SIG-M5 treated with dmso at 0.1 percent for 504 hours (cell line): ENCODE data around the gene UPK1B.
A peak's percentile ranks its signal among the peaks of the same experiment; 100 is the strongest.

Experiments
- DNase-seq: peaks from one replicate; lab custom pipeline; 2025; ENCODE audit not compliant: unreplicated experiment; lab: John Stamatoyannopoulos, UW

Gene UPK1B

GRCh38 chr3:119175872-119176756 is 2.7 kb downstream of the UPK1B start:
- DNase-seq, result no peak

DNA sequence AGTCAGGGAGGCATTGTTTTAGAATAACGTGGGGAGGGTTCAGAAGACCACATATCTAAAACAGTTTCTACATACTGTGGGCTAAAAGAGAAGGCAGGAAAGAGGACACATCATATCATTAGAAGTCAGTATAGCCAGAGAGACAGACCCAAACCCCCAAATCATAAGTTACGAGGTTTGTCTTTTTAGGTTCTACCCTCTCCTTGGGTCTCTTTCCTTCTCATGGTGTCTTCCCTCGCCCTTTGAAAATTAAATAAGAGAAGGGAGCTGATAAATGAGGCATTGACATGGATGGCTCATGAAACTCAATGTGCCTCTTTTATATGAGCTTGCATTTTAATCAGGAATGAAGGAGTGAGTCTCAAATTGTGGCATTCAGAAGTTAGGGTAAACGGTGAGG is 3.4 kb downstream of the UPK1B start:
- no peak for DNase-seq

DNA sequence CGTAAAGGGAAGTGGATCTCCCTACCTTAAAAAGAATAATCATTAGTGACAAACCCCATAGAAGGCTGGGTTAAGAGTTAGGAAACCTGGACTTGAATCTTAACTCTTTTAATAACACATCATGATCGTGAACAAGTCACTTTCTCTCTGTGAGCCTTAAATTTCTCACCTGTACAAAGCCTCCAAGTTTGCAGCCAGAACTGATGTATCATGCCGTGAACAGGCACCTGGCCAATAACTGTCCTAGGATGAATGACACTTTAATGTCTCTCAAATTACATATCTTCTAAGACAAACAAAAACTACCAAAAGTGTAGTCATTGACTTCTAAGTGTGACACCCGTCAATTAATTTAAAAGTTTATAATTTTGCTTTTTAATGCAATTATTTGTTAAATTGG is 3.9 kb downstream of the UPK1B start:
- DNase-seq, result no peak

DNA sequence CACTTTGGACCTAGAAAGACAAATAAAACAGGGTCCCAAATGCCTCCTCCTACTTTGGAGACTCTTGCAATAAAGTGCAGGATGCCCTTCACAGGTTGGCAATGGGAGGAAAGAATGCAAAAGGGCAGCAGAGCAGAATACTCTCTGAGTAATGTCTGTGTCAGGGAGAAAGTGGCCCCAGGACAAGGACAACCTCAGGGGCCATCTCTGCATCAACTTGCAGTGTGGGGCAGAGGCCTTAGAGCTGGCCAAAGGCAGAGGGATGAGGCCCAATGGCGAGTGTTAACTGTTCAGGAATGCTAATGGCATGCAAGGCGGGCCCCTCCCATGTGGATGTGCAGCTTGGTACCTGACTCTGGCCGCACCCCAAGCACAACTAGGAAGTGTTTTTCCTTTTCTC is 8.4 kb downstream of the UPK1B start:
- no peak for DNase-seq

DNA sequence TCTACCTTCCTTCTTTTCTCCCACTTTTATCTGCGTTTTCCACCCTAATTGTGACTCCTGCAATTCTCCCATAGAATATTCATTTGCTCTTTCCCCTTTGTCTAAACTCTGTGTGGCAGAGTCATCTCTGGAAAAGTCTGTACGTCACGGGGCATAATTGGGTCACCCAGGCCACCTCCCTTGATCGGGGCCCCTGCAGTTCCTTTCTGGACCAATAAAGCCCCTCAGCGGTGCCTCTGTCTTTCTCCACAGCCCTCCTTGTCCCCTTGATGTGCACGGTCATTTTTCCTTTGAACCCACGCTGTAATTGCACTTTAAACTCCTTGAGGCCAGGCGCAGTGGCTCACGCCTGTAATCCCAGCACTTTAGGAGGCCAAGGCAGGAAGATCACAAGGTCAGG is 10.7 kb downstream of the UPK1B start:
- DNase-seq, result no peak

GRCh38 chr3:119184796-119185570 is 11.6 kb downstream of the UPK1B start:
- peak; percentile 46 for DNase-seq

GRCh38 chr3:119187266-119187665 is 13.9 kb downstream of the UPK1B start:
- DNase-seq, result no peak

- DNase-seq, result no peak
Measured at GRCh38 chr3:119191800-119192199, 18.4 kb downstream of the UPK1B start.

- DNase-seq, result no peak
Measured at GRCh38 chr3:119194237-119195150, 21.1 kb downstream of the UPK1B start.

GRCh38 chr3:119195151-119195476 is 21.7 kb downstream of the UPK1B start:
- DNase-seq, result no peak

DNA sequence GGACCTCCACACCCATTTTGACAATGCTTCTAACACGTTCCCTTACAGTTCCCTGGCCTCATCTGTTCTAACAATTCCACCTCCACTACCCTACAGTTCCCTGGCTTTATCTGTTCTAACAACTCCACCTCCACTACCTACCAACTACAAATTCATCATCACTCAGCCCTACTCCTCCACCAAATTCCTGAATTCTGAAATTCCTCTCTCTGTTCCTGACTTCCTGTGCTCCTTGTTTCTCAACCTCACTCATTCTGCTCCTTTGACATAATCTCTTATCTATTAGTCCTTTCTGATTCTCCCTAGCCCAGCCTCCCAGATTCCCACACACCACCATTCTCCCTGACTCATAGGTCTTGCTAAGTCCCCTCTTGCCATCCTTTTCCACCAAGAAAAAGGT is 22.5 kb downstream of the UPK1B start:
- no peak for DNase-seq

DNA sequence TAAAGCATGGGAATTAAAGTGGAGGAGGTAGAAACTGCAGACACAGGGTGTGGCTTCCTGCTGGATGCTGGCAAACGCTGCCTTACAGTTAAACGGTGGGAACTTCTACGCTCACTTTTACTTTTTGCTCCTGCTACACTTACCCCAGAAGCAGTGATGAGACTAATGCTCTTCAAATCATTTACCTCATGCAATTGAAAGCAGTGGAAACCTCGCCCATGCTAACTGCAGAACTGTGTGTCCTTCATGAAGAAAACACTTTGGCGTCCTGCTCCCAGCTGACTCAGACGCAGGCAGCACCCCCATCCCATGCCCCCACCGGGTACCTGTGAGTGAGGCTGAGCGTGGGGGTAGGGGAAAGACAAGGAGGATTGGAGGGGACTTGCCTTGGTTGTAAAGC is 31.8 kb downstream of the UPK1B start:
- no peak for DNase-seq

- DNase-seq, result no peak
Measured at GRCh38 chr3:119205685-119206084, 32.3 kb downstream of the UPK1B start.

DNA sequence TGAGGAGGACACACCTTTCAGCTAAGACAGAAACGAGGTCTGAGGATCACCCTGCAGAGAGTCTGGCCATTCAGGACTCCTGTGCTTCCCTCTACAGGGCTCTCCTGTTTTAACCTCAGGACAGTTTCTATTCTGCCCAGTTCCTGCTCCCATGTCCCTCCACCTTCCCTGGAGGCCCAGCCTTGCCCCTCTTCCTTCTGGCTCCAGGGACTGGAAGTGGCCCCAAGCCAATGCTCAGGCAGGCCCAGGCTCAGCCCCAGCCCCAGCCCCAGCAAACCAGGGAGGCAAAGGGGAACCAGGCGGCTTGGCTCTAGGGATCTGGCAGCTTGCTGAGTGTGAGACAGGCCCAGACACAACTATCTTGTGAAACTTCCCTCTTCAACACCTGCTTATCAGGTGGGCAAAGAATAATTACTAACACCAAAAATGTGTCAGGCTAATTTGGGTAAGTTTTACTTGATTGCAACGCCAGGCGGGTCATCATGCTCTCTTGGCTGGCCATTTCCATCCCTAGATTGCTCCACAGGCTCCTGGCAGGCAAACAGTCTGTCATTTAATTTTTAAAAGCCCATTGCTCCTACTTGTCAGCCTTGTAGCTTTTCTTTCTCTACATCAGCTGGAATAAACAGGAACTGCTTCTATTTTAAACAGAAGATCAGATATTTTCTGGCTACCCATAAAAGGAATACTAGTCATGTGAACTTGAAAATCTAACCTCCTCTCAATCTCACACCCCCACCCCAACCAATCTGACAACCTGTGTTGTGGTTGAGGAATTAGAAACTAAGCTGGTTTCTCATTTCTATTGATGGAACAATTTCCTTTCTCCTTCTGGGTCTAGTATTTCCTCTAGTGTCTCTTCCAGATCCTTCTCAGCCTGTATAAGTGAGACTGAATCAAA is 33.5 kb downstream of the UPK1B start:
- no peak for DNase-seq

DNA sequence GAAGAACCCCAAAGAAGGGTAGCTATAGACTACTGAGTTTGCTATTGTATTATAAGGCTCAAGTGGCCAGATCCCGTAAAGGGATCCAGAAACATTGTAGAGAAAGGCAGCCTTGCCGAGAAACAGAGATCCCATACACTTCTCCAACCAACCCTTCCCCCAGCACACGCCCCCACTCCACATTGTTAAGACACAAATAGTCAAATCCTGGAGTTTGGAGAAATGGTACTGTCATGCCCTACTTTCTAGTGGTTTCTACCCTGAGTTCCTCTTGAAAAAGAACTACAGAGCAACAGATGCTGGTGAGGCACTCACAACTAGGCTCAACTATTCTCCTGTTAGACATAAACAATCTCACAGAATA is 34.1 kb downstream of the UPK1B start:
- no peak for DNase-seq

DNA sequence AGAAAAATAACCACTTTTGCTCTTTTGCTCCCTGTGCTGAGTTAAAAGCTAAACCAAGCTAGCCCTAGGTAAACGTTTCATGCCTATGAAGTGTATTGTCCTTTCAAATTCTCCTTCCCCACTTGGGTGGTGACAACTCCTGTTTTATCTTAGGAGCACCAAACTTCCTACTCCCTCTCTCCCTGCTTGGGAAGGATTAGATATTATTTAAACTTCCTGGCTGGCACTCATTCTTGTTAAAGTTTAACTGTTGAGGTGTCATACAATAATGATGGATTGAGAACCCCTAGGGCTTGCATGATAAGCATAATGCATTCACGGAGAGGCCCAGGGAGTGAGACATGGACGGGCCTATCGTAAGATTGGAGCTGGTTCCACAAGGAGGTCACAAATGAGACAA is 37.8 kb downstream of the UPK1B start:
- no peak for DNase-seq

- no peak for DNase-seq
Measured at GRCh38 chr3:119211803-119212202, 38.4 kb downstream of the UPK1B start.

DNA sequence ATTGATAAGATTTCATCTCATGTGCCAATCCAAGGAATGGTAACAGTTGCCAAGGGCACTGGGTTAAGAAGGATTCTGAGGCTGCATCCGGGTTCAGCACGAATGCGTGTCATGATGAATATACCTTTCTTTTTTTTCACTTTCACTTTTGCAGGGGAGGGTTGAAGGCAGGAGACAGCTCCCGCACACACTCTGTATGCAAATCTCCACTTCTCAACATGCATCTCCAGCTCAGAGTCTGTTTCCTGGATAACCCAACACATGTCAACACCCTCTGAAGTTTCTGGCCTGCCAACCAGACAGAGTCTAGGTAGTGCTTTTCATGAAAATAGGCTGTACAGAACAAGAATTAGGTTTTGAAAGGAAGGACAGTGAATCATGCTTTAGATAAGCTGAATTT is 45.7 kb downstream of the UPK1B start:
- no peak for DNase-seq

GRCh38 chr3:119220198-119220597 is 46.8 kb downstream of the UPK1B start:
- DNase-seq, result no peak

DNA sequence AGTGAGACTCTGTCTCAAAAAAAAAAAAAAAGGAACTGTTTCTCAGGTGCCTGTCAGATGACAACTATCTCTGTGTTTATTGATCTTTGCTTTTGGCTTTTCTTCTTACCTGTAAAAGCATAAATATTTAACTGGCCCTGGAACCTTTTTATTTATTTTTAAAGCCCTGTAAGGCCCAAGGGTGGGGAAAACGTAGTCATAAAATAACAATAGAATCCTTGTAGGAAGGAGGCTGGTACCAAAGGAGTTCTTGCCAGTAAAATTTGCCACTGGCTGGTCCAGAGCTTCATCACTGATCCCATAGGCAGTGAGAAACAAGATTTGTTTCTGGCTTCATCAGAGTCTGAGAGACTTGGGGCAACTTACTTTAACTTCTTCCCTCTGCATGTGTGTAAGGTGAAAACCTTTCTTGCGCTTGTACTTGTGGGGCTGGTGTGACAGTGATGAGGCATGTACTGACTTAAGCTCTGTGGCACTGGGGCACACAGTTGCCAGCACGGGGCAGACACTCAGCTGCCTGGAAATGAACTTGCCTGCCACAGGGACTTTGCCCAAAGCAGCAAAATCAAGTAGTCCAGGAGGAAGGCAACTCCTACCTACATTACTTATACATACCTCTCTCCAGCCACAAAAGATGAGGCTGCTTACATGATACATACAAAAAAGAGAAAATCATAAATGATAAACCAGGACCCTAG is 47.7 kb downstream of the UPK1B start:
- DNase-seq, result no peak
